ENCODE measurements around the gene RBM38.

RBM38 gene

DNA sequence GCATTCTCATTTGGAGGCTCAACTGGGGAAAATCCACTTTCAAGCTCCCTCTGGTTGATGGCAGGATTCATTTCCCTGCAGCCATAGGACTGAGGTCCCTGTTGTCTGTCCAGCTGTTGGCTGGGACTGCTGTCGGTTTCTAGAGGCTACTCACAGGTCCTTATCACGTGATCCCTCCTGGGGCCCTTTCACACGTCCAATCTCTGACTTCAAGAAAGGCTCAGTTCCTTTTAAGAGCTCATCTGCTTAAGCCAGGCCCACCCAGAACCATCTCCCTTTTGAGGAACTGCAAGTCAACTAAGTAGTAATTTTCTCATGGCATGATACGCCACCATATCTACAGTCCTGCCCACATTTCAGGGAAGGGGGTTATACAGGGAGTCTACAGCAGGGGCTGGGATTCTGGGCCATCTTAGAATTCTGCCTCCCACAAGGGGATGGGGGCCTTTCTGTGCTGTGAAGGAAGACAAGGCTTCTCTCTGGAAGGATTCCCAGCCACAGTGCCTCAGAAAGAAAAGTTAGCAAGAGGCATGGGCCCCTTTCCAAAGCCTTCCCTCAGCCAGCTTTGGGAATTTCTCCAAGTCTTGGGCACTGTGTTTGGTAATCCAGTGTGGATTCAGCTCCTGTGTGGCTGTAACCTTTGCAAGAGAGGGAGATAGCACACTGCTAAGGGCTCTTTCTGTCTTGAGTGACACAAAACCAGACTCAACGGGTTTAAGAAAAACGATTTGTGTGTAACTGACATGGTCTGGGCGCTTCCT, 67.4 kb downstream of the RBM38 start:
- DNase-seq: no peak
